ENCODE results near the gene NLRP13. TPM values are rescaled to one million over a fixed set of nuclear protein-coding genes. Genes with fewer than 3 reads are reported as not detected.

The NLRP13 gene
- total and polyA plus RNA-seq, 10 of the 15 experiments (the other 5 are each of a cell fraction or from before 2014, with no cell fraction given): 0.37 TPM; not detected in 9

GRCh38 chr19:55907286-55907685, 24.9 kb downstream of the NLRP13 start:
- DNase-seq (ENCODE audit: low read depth, low spot score) (no peak), ATAC-seq (no peak), FAIRE-seq (no peak)
- no TSS peak for BruUV-seq (replicated peaks)
- POLR2A ChIA-PET: no interaction called here
- SMC1A ChIA-PET (ENCODE audit: uncharacterized antibody, unreplicated experiment): no interaction called here
- no peaks in the 10 kb centered on the region for H3K27me3 ChIP-seq (replicated peaks in 1 of 2; ENCODE audit: control insufficient read depth in 2 of 2, insufficient read depth in 2 of 2, low read length in 1 of 2)
- 33% methylated on average over 7 of the region's 7 CpGs for WGBS (ENCODE audit: insufficient coverage, insufficient replicate concordance, low lambda C conversion rate, missing lambda C conversion rate)
- intact Hi-C loops (cut with micrococcal nuclease; ENCODE audit: unreplicated experiment): no loop called here
- no peak overlapping the region for H3K4me2 ChIP-seq (ENCODE audit: control insufficient read depth, insufficient read depth)
- RAD21 ChIA-PET (ENCODE audit: unreplicated experiment): no interaction called here
- no peak overlapping the region for H3K9ac ChIP-seq (ENCODE audit: control insufficient read depth, insufficient read depth, low read length)
- in situ Hi-C loops (cut with MboI): no loop called here
- TF ChIP-seq, protein P1, sequence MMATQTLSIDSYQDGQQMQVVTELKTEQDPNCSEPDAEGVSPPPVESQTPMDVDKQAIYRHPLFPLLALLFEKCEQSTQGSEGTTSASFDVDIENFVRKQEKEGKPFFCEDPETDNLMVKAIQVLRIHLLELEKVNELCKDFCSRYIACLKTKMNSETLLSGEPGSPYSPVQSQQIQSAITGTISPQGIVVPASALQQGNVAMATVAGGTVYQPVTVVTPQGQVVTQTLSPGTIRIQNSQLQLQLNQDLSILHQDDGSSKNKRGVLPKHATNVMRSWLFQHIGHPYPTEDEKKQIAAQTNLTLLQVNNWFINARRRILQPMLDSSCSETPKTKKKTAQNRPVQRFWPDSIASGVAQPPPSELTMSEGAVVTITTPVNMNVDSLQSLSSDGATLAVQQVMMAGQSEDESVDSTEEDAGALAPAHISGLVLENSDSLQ (IDR thresholded peaks at IDR 0.05): no peak
- no peak for TF ChIP-seq SIN3A (IDR thresholded peaks at IDR 0.05; ENCODE audit: low read depth, low read length)
- TF ChIP-seq ZNF384 (IDR thresholded peaks at IDR 0.05; ENCODE audit: borderline replicate concordance, low read depth, low read length): no peak
- TF ChIP-seq SPI1 (IDR thresholded peaks at IDR 0.05; ENCODE audit: borderline replicate concordance, insufficient read depth, low read depth, low read length): no peak
- no peak for TF ChIP-seq BRCA1 (IDR thresholded peaks at IDR 0.05; ENCODE audit: low read depth, low read length)
- H3K4me3 ChIP-seq: no peak overlapping the region
- H3K36me3 ChIP-seq (ENCODE audit: control insufficient read depth in 2 of 2, insufficient read depth in 2 of 2, low read length in 1 of 2): no peaks in the 10 kb centered on the region
- H3K9me3 ChIP-seq (replicated peaks; ENCODE audit: control insufficient read depth, insufficient read depth, low read length): no peaks in the 10 kb centered on the region; the same call in 2 of the 3 replicates
- H3K4me1 ChIP-seq (ENCODE audit: control insufficient read depth, insufficient read depth, low read length): no peaks in the 10 kb centered on the region
- H4K20me1 ChIP-seq (ENCODE audit: control insufficient read depth, insufficient read depth): no peaks in the 10 kb centered on the region
- CTCF ChIA-PET: no interaction called here
- H2AFZ ChIP-seq (ENCODE audit: control insufficient read depth, low read depth, low read length): no peak overlapping the region
- no peaks in the 10 kb centered on the region for H3K79me2 ChIP-seq (ENCODE audit: control insufficient read depth, insufficient read depth, low read length)
- no peak overlapping the region for H3K27ac ChIP-seq (ENCODE audit: control insufficient read depth, insufficient read depth)

DNA sequence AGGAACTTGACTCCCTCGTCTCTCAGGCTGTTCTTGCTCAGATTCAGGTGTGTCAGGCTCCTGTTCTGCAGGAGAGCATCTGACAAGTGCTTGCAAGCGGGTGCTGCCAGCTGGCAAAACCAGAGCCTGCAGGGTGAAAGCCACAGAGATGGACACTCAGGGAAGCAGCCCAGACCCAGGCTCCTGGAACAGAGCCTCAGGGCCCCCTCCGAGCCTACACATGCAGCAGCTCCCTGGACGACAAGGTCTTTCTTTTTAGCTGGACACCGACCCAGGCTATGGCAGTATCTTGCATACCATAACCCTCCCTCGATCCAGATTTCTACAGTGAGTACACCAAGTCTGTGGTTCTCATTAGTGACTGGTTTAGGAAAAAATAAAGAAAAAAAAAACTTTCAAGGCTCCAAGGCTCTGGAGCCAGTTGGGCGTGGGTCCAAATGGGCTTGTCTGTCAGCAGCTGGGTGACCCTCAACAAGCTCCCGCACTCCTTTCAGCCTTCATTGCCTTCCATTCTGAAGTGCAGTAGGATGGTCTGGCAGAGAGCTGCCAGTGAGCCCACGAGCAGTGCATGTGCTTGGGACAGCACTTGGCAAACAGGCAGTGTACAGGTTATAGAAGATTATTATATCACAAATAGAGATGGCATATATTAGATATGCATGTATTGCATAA, 29.9 kb downstream of the NLRP13 start:
- H3K4me1 ChIP-seq (ENCODE audit: control insufficient read depth, insufficient read depth, low read length): no peaks in the 10 kb centered on the region
- FAIRE-seq (no peak), ATAC-seq (no peak), DNase-seq (ENCODE audit: low read depth, low spot score) (no peak)
- H3K9me3 ChIP-seq (replicated peaks; ENCODE audit: control insufficient read depth, insufficient read depth, low read length): no peaks in the 10 kb centered on the region
- no TSS peak for BruUV-seq (replicated peaks)
- H3K27ac ChIP-seq (ENCODE audit: control insufficient read depth, insufficient read depth): no peak overlapping the region
- intact Hi-C loops (cut with micrococcal nuclease; ENCODE audit: unreplicated experiment): no loop called here
- SMC1A ChIA-PET (ENCODE audit: uncharacterized antibody, unreplicated experiment): no interaction called here
- H3K4me3 ChIP-seq: no peak overlapping the region
- in situ Hi-C loops (cut with MboI): no loop called here
- CTCF ChIA-PET: no interaction called here
- no peaks in the 10 kb centered on the region for H3K36me3 ChIP-seq (ENCODE audit: control insufficient read depth in 2 of 2, insufficient read depth in 2 of 2, low read length in 1 of 2)
- 38% methylated on average over 9 of the region's 9 CpGs for WGBS (ENCODE audit: insufficient coverage, insufficient replicate concordance, low lambda C conversion rate, missing lambda C conversion rate)
- no peak overlapping the region for H2AFZ ChIP-seq (ENCODE audit: control insufficient read depth, low read depth, low read length)
- no peaks in the 10 kb centered on the region for H3K27me3 ChIP-seq (replicated peaks in 1 of 2; ENCODE audit: control insufficient read depth in 2 of 2, insufficient read depth in 2 of 2, low read length in 1 of 2)
- no peak overlapping the region for H3K9ac ChIP-seq (ENCODE audit: control insufficient read depth, insufficient read depth, low read length)
- POLR2A ChIA-PET: no interaction called here
- no peak overlapping the region for H3K4me2 ChIP-seq (ENCODE audit: control insufficient read depth, insufficient read depth)
- no peaks in the 10 kb centered on the region for H4K20me1 ChIP-seq (ENCODE audit: control insufficient read depth, insufficient read depth)
- H3K79me2 ChIP-seq (ENCODE audit: control insufficient read depth, insufficient read depth, low read length): no peaks in the 10 kb centered on the region
- RAD21 ChIA-PET (ENCODE audit: unreplicated experiment): no interaction called here
- TF ChIP-seq SPI1 (IDR thresholded peaks at IDR 0.05; ENCODE audit: borderline replicate concordance, insufficient read depth, low read depth, low read length): no peak
- TF ChIP-seq MEF2A (IDR thresholded peaks at IDR 0.05; ENCODE audit: insufficient read depth, low read depth, low read length): no peak
- no peak for TF ChIP-seq ESRRA (IDR thresholded peaks at IDR 0.05; ENCODE audit: low read length)
- no peak for TF ChIP-seq DPF2 (IDR thresholded peaks at IDR 0.05)
- TF ChIP-seq BCL3 (IDR thresholded peaks at IDR 0.05; ENCODE audit: borderline replicate concordance, insufficient read depth, low read depth, low read length, poor library complexity, severe bottlenecking): no peak
- no peak for TF ChIP-seq BCL11A (IDR thresholded peaks at IDR 0.05; ENCODE audit: low read depth, low read length)
- no peak for TF ChIP-seq GABPA (IDR thresholded peaks at IDR 0.05; ENCODE audit: low read depth)
- TF ChIP-seq ASH2L (IDR thresholded peaks at IDR 0.05; ENCODE audit: borderline replicate concordance, low read depth): no peak
- TF ChIP-seq, protein P2, sequence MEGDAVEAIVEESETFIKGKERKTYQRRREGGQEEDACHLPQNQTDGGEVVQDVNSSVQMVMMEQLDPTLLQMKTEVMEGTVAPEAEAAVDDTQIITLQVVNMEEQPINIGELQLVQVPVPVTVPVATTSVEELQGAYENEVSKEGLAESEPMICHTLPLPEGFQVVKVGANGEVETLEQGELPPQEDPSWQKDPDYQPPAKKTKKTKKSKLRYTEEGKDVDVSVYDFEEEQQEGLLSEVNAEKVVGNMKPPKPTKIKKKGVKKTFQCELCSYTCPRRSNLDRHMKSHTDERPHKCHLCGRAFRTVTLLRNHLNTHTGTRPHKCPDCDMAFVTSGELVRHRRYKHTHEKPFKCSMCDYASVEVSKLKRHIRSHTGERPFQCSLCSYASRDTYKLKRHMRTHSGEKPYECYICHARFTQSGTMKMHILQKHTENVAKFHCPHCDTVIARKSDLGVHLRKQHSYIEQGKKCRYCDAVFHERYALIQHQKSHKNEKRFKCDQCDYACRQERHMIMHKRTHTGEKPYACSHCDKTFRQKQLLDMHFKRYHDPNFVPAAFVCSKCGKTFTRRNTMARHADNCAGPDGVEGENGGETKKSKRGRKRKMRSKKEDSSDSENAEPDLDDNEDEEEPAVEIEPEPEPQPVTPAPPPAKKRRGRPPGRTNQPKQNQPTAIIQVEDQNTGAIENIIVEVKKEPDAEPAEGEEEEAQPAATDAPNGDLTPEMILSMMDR (IDR thresholded peaks at IDR 0.05 in 2 of 3, conservative IDR thresholded peaks at IDR 0.05 in 1 of 3; ENCODE audit: control insufficient read depth in 2 of 3, extremely low read depth in 1 of 3, insufficient read depth in 1 of 3, low read depth in 3 of 3, low read length in 3 of 3): no peak
